Colonic mucosa (tissue), 4 donors: Measurements from ENCODE around the gene TRIM67. TPM values are rescaled to one million over a fixed set of nuclear protein-coding genes. Genes with fewer than 3 reads are reported as not detected.

ENCODE experiments used
- DNase-seq: peaks from one replicate; pipeline ENCODE4 v3.0.0-alpha.2; 2020
- H3K27ac ChIP-seq: fragments of 200-600 bp; one replicate; pipeline ENCODE4 v1.8.0; 2021
- H3K27me3 ChIP-seq: fragments of 200-600 bp; one replicate; pipeline ENCODE4 v1.8.0; 2021
- H3K36me3 ChIP-seq: fragments of 200-600 bp; one replicate; pipeline ENCODE4 v1.8.0; 2021
- H3K4me1 ChIP-seq: fragments of 200-600 bp; one replicate; pipeline ENCODE4 v1.8.0; 2021; ENCODE audit warnings: mild to moderate bottlenecking
- H3K4me3 ChIP-seq: fragments of 200-600 bp; one replicate; pipeline ENCODE4 v1.8.0; 2021
- H3K9ac ChIP-seq, 2 donors: one replicate each; pipeline ENCODE4 v1.7.0; 2013; ENCODE audit warnings: control low read depth in 2 of 2, low read depth in 2 of 2, low read length in 2 of 2
- H3K9me3 ChIP-seq: fragments of 200-600 bp; one replicate; pipeline ENCODE4 v1.8.0; 2021
- CTCF ChIP-seq: fragments of 200-600 bp; IDR thresholded peaks from one replicate; pipeline ENCODE4 v1.8.0; 2022; ENCODE audit warnings: antibody characterized with exemption, mild to moderate bottlenecking
- intact Hi-C: fragments of 100-400 bp; cut with DNase I; formaldehyde crosslinking; loops from one replicate; pipeline ENCODE4 v1.14.1; 2022
- total RNA-seq, 2 donors: library from RNA; stranded (reverse); fragmentation: NEBNext Ultra II Directional in 1 of 2; extraction: Animal tissue kit (Norgen Biotek cat#: 25700) in 1 of 2; gene quantifications; one replicate each; pipeline ENCODE4 v1.2.1, GENCODE V29; 2021
- donor health status: healthy.
- donor health status: DM: no; HTN: no; CAD: no.
- donor health status: DM: no; HTN: no; CAD: no.

The TRIM67 gene
- total RNA-seq, 2 donors from 2014 or later: 0.03 TPM; not detected in 1

GRCh38 chr1:231186356-231187115 is 24.7 kb downstream of the TRIM67 start:
- Histone ChIP-seq H3K4me1 (no peaks in the 10 kb centered on the region), H3K9me3 (no peaks in the 10 kb centered on the region), H3K4me3 (no peak overlapping the region), H3K36me3 (no peaks in the 10 kb centered on the region), H3K9ac (no peak overlapping the region), H3K27ac (no peak overlapping the region), H3K27me3 (no peaks in the 10 kb centered on the region)
- no peak for DNase-seq
- no peak for TF ChIP-seq CTCF
- intact Hi-C loops: no loop called here

DNA sequence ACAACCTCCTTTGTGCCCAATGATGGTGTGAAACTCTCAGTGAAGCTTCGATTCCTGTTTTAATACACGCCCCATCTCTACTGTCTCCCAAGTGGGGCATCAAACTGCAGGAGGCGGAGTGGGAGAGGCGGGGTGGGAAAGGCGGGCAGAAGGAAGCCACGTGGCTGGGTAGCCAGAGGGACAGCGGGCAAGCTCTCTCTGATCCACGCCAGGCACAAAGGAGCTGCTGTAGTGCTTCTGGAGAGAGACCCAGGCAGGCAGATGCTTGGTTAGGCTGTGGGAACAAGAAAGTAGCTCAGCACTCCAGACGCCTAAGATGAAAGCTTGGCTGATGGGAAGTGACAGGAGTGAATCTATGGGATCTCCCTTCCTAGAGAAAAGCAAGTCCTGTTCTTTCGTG is 25.7 kb downstream of the TRIM67 start:
- no peaks in the 10 kb centered on the region for H3K36me3 ChIP-seq
- intact Hi-C loops: no loop called here
- no peak overlapping the region for H3K4me3 ChIP-seq
- H3K9ac ChIP-seq: no peak overlapping the region
- H3K4me1 ChIP-seq: no peaks in the 10 kb centered on the region
- H3K27ac ChIP-seq: no peak overlapping the region
- no peak for TF ChIP-seq CTCF
- no peaks in the 10 kb centered on the region for H3K9me3 ChIP-seq
- no peaks in the 10 kb centered on the region for H3K27me3 ChIP-seq
- DNase-seq: no peak

GRCh38 chr1:231188072-231188471 is 26.2 kb downstream of the TRIM67 start:
- intact Hi-C loops: no loop called here
- Histone ChIP-seq H3K36me3 (no peaks in the 10 kb centered on the region), H3K27me3 (no peaks in the 10 kb centered on the region)

DNA sequence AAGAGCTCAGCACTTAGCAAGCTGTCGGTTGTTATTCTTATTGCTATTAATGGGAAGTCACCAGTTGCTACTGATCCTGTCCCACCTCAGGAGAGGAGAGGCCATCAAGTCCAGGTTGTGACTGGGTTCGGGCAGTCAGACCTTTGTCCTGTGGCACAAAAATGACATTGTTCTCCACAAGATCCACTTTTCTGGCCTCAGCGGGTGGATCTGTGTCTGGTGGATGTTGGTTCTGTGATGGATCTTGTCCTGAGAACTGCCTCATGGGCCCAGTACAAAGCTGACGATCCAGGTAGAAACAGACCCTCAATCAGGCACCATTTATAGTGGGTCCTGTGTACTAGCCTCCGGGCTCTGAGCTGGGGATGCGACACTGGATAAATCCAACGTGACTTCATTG is 26.9 kb downstream of the TRIM67 start:
- H3K9ac ChIP-seq: no peak overlapping the region
- no peaks in the 10 kb centered on the region for H3K27me3 ChIP-seq
- no peaks in the 10 kb centered on the region for H3K4me1 ChIP-seq
- H3K4me3 ChIP-seq: no peak overlapping the region
- H3K27ac ChIP-seq: no peak overlapping the region
- H3K9me3 ChIP-seq: no peaks in the 10 kb centered on the region
- intact Hi-C loops: no loop called here
- no peak for TF ChIP-seq CTCF
- DNase-seq: no peak
- no peaks in the 10 kb centered on the region for H3K36me3 ChIP-seq

More at GRCh38 chr1:231188072-231188471, 26.2 kb downstream of the TRIM67 start:
- no peak overlapping the region for H3K4me3 ChIP-seq
- no peaks in the 10 kb centered on the region for H3K9me3 ChIP-seq
- H3K9ac ChIP-seq: no peak overlapping the region
- no peak for TF ChIP-seq CTCF
- no peak overlapping the region for H3K27ac ChIP-seq
- no peak for DNase-seq
- H3K4me1 ChIP-seq: no peaks in the 10 kb centered on the region

- TF ChIP-seq CTCF: no peak
- H3K27ac ChIP-seq: no peak overlapping the region
- no peaks in the 10 kb centered on the region for H3K4me1 ChIP-seq
- no peak overlapping the region for H3K4me3 ChIP-seq
- no peaks in the 10 kb centered on the region for H3K9me3 ChIP-seq
- H3K27me3 ChIP-seq: no peaks in the 10 kb centered on the region
- H3K9ac ChIP-seq: no peak overlapping the region
- no peak for DNase-seq
- H3K36me3 ChIP-seq: no peaks in the 10 kb centered on the region
- intact Hi-C loops: no loop called here
Observed at GRCh38 chr1:231189683-231190270, 27.9 kb downstream of the TRIM67 start.
